HG03159 (cell line): ENCODE results near the gene DVL1.

Experiments used
- ATAC-seq: cut with Tn5 transposase; IDR thresholded peaks from one replicate; pipeline ENCODE4 v1.9.1; 2021; ENCODE audit warnings: mild to moderate bottlenecking, moderate library complexity; ENCODE audit not compliant: unreplicated experiment

The DVL1 gene

DNA sequence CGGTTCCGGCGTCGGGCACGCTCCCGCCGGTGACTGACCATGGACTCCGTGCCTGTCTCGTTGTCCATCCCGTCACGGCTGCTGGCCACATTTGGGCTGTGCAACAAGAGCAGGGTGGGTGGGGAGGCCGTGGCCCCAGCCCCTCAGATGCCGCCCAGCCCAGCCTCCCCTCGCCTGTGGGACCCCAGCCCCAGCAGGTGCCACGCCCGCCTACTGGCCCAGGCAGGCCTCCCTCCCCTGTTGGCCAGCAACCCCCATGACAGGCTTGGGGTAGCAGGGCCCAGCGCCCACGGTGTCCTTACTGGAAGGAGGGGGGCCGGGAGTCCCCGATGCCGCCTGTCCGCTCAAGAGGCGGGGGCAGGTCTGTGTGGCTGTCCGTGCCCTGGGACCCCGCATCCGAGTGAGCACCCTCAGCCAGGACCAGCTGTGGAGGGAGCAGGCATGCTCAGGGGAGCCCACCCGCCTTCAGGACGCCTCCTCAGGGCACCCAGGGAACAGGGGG lies 7.1 kb downstream of the DVL1 start:
- ATAC-seq, result no peak

DNA sequence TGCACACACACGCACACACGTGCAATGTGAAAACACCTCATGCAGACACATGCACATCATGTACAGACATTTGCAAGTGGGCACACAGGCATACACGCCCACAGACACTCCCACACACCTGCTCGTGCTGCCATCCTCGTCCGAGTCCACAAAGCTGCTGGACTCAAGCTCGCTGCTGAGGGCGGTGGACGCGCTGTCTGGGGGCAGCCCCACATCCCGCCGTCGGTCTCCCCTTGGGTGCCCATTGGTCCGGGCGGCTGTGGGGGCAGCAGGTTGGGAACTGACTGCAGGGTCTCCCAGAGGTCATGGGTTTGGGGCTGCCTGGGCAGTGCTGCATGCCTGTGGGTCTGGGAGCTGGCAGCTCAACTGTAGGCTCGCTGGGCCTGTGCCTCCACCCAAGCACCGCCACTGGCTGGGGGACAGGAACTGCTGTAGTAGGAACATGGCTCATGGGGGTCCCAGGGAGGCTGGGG lies 7.6 kb downstream of the DVL1 start:
- no peak for ATAC-seq

DNA sequence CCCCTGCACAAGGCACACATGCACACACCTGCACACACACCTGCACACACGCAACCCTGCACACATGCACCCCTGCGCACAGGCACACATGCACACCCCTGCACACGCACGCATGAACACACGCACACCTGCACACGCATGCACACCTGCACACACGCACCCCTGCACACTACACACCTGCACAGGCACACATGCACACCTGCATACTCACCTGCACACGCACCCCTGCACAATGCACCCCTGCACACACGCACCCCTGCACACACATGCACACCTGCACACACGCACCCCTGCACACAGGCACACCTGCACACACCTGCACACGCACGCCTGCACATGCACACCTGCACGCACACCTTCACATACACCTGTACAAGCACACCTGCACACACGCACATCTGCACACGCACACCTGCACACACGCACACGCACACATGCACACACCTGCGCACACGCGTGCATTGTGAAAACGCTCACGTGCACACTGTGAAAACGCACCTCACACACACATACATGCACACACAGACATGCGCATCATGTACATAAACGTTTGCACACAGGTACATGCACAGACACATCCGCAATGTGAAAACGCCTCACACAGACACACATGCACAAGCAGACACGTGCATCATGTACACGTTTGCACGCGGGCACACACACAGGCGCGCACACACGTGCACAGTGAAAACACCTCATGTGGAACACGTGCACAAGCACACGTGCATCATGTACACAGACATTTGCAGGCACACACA lies 8.2 kb downstream of the DVL1 start:
- ATAC-seq, result no peak

DNA sequence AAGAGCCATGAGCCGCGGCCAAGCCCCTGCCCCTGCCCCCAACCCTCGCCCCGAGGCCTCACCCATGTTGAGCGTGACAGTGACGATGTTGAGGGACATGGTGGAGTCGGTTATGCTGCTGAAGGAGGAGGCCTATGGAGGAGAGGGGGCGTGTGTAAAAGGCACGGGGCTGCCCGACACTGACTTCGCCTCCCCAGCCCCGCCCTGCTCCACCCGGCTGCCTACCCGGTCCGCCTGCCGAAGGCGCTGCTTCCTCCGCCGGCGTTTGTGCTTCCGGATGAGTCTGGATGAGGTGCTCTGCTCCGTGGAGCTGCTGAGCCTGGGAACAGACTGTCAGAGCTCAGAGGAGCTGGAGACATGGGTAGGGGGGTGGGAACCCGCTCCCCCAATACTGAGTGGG lies 9.0 kb downstream of the DVL1 start:
- no peak for ATAC-seq

DNA sequence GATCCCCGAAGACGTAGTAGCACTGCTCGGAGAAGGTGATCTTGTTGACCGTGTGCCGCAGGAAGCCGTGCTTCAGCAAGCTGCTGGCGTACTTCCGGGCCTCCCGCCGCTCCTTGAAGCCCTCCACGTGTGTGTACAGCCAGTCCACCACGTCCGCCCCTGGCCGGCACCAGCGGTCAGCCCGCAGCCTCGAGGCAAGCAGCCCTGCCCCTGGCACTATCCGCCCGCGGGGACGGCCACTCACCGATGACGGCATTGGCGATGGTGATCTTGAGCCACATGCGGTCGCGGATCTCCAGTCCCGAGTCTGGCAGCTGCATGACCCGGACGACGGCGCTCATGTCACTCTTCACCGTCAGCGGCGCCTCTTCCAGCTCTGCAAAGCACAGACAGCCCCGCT lies 10.9 kb downstream of the DVL1 start:
- ATAC-seq, result no peak

- no peak for ATAC-seq
Measured at GRCh38 chr1:1337793-1338147, 11.4 kb downstream of the DVL1 start.

DNA sequence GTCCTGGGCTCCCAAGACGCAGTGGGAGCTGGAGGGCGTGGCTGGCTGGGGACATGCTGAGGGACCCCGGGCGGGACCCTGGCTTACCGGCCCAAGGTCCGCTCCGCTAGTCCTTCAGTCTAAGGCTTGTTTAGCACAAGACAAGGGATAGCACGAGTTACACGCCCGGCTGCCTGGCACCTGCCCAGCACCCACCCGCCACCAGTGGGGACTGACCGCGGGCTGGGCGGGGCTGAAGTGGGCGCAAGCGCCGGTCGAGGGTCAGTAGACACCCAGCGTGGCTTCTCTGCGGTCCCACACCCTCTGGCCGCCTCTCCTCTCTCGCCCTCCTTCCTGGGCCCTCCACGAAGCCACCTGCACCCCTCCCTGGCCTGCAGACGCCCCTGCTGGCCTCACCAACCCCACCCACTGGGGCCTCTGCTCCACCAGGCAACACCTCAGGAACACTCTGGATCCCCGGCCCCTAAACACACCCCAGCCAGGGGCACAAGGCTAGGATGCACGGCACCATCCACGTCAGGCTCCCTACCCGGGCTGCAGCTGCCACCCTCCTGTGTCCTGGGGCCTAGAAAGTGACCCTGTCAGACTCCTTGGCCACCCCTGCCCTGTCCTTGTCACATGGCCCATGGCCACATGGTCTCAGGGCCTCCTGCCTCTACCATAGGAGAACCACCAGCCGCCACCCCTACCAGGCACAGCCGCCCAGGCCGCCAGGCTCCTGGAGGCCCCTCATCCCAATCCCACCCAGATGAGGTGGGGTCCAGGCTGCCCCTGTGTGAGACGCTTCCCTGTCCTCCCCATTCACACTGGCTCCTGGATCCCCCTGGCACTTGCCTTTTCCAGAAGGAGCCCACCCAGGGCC lies 12.1 kb downstream of the DVL1 start:
- ATAC-seq, result no peak

GRCh38 chr1:1336446-1336845 lies 12.8 kb downstream of the DVL1 start:
- no peak for ATAC-seq

GRCh38 chr1:1335792-1336248 lies 13.4 kb downstream of the DVL1 start:
- ATAC-seq, result no peak

DNA sequence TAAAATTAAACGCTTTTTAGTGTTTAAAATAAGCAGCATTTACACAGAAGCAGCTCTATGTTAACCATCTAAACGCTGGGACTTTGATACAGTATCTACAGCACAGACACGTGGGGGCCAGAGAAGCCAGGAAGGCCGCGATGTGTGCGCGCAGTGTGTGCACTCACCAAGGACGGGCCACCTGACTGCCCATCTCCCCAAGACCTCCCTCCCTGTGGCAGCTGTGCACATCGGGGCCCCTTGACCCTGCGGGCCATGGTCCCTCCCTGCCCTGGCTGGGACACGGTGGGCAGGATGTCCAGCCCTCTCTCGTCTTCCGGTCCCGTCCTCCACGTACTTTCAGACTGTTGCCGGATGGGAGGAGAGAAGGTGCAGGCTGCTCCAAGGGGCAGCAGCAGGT lies 13.9 kb downstream of the DVL1 start:
- ATAC-seq, result no peak

- no peak for ATAC-seq
Measured at GRCh38 chr1:1334835-1335234, 14.4 kb downstream of the DVL1 start.

DNA sequence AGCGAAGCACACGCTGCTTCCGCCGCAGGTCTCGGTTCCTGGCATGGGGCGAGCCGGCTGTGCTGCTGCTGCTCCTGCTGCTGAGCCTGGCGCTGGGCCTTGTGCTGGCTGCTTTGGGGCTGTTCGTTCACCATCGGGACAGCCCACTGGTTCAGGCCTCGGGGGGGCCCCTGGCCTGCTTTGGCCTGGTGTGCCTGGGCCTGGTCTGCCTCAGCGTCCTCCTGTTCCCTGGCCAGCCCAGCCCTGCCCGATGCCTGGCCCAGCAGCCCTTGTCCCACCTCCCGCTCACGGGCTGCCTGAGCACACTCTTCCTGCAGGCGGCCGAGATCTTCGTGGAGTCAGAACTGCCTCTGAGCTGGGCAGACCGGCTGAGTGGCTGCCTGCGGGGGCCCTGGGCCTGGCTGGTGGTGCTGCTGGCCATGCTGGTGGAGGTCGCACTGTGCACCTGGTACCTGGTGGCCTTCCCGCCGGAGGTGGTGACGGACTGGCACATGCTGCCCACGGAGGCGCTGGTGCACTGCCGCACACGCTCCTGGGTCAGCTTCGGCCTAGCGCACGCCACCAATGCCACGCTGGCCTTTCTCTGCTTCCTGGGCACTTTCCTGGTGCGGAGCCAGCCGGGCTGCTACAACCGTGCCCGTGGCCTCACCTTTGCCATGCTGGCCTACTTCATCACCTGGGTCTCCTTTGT lies 15.5 kb downstream of the DVL1 start:
- no peak for ATAC-seq

GRCh38 chr1:1332774-1333480 lies 16.3 kb downstream of the DVL1 start:
- ATAC-seq, result no peak

DNA sequence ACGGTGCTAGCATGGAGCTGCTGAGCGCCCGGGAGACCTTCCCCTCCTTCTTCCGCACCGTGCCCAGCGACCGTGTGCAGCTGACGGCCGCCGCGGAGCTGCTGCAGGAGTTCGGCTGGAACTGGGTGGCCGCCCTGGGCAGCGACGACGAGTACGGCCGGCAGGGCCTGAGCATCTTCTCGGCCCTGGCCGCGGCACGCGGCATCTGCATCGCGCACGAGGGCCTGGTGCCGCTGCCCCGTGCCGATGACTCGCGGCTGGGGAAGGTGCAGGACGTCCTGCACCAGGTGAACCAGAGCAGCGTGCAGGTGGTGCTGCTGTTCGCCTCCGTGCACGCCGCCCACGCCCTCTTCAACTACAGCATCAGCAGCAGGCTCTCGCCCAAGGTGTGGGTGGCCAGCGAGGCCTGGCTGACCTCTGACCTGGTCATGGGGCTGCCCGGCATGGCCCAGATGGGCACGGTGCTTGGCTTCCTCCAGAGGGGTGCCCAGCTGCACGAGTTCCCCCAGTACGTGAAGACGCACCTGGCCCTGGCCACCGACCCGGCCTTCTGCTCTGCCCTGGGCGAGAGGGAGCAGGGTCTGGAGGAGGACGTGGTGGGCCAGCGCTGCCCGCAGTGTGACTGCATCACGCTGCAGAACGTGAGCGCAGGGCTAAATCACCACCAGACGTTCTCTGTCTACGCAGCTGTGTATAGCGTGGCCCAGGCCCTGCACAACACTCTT lies 17.0 kb downstream of the DVL1 start:
- no peak for ATAC-seq

DNA sequence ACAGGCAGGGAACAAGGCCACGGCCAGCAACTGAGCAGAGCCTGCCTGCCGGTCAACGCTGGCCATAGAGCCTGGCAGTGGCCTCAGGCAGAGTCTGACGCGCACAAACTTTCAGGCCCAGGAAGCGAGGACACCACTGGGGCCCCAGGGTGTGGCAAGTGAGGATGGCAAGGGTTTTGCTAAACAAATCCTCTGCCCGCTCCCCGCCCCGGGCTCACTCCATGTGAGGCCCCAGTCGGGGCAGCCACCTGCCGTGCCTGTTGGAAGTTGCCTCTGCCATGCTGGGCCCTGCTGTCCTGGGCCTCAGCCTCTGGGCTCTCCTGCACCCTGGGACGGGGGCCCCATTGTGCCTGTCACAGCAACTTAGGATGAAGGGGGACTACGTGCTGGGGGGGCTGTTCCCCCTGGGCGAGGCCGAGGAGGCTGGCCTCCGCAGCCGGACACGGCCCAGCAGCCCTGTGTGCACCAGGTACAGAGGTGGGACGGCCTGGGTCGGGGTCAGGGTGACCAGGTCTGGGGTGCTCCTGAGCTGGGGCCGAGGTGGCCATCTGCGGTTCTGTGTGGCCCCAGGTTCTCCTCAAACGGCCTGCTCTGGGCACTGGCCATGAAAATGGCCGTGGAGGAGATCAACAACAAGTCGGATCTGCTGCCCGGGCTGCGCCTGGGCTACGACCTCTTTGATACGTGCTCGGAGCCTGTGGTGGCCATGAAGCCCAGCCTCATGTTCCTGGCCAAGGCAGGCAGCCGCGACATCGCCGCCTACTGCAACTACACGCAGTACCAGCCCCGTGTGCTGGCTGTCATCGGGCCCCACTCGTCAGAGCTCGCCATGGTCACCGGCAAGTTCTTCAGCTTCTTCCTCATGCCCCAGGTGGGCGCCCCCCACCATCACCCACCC lies 17.9 kb downstream of the DVL1 start, which contains the start of gene TAS1R3:
TSS of gene TAS1R3 (plus strand) at position 213 of the 898 bp plus-strand sequence. CDS start at position 279, 66 bp downstream.
- no peak for ATAC-seq

DNA sequence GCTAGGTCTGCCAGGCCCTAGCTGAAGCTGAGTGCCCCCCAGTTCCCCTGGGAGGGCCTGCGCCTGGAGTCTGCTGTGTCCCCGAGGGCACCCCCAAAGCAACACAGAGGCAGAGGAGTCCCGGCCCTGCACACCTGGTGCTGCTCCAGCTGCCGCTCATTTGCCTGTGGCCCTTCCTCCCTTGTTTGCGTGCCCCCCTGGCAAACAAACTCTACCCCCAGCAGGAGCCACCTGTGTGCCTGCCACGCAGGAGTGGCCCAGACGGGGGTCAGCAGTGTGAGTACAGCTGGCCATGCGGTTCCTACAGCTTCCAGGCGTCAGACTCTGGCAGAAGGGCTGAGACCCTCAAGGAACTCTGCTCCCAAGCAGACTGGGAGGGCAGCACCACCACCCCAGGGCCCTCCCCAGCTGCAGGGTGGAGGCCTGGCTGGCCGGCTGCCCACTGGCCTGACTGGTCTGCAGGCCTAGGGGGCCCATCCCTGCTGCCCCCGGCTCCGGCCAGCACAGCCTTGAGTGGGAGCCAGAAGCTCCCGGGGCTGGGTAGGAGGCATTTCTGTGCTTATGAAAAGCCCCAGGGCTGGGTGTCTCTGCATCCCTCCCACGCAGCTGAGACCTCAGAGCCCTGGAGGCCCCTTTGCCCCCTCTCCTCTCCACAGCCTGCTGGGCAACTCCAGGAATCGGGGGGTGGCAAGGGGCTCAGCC lies 18.7 kb downstream of the DVL1 start:
- no peak for ATAC-seq

GRCh38 chr1:1329304-1330210 lies 19.7 kb downstream of the DVL1 start:
- no peak for ATAC-seq
